PC-9 (cell line): ENCODE measurements around the gene SYT7. TPM values are rescaled to one million over a fixed set of nuclear protein-coding genes. Genes with fewer than 3 reads are reported as not detected.

ENCODE experiments used
- BruUV-seq: library from RNA; stranded (reverse); fragments of 400-500 nt; replicated peaks from 2 replicates; lab custom pipeline; 2021; lab: Mats Ljungman, UMichigan
- CTCF ChIA-PET: fragments of 300-600 bp; sonication (Branson Sonifier 250); formaldehyde crosslinking; loops from one replicate; lab custom pipeline; 2022; ENCODE audit warnings: antibody characterized with exemption; lab: Charles Lee
- POLR2A ChIA-PET: fragments of 300-600 bp; sonication (Branson Sonifier 250); formaldehyde crosslinking; loops from one replicate; lab custom pipeline; 2022; ENCODE audit warnings: antibody characterized with exemption; ENCODE audit not compliant: unreplicated experiment; lab: Charles Lee
- DNase-seq, 2 experiments: peaks; one replicate each; pipeline versions ENCODE4 v3.0.0 to v3.0.0-alpha.2; 2015 to 2022; ENCODE audit warnings: mixed read lengths in 1 of 2
- H2AFZ ChIP-seq: fragments of 200-600 bp; sonication (generic); 2 replicates; pipeline ENCODE4 v1.8.1; 2017; ENCODE audit warnings: antibody characterized with exemption
- H3F3A ChIP-seq: fragments of 200-600 bp; sonication (generic); 2 replicates; pipeline ENCODE4 v1.8.1; 2017; ENCODE audit warnings: antibody characterized with exemption, mild to moderate bottlenecking, low read depth; ENCODE audit not compliant: insufficient read depth
- H3K27ac ChIP-seq: fragments of 200-600 bp; sonication (generic); 2 replicates; pipeline ENCODE4 v1.6.1; 2016; ENCODE audit warnings: mixed run types
- H3K27me3 ChIP-seq: fragments of 200-600 bp; sonication (generic); 2 replicates; pipeline ENCODE4 v1.6.1; 2016; ENCODE audit warnings: low read depth, mixed run types; ENCODE audit not compliant: insufficient read depth
- H3K36me3 ChIP-seq: fragments of 200-600 bp; sonication (generic); 2 replicates; pipeline ENCODE4 v1.6.1; 2016; ENCODE audit warnings: low read depth, mixed run types
- H3K4me1 ChIP-seq: fragments of 200-600 bp; sonication (generic); replicated peaks from 2 replicates; pipeline ENCODE4 v1.6.1; 2016; ENCODE audit warnings: mixed run types; ENCODE audit not compliant: insufficient read depth
- H3K4me2 ChIP-seq: fragments of 200-600 bp; sonication (generic); 2 replicates; pipeline ENCODE4 v1.6.1; 2017; ENCODE audit warnings: mixed run types
- H3K4me3 ChIP-seq: fragments of 200-600 bp; sonication (generic); 2 replicates; pipeline ENCODE4 v1.6.1; 2016; ENCODE audit warnings: mixed run types
- H3K79me2 ChIP-seq: fragments of 200-600 bp; sonication (generic); 2 replicates; pipeline ENCODE4 v1.6.1; 2017; ENCODE audit warnings: low read depth, mixed run types
- H3K9me2 ChIP-seq: fragments of 200-600 bp; sonication (generic); 2 replicates; pipeline ENCODE4 v1.8.1; 2017; ENCODE audit warnings: mild to moderate bottlenecking; ENCODE audit not compliant: insufficient read depth
- H3K9me3 ChIP-seq: fragments of 200-600 bp; sonication (generic); 2 replicates; pipeline ENCODE4 v1.8.1; 2016; ENCODE audit warnings: low read depth; ENCODE audit not compliant: insufficient read depth
- H4K20me1 ChIP-seq: fragments of 200-600 bp; sonication (generic); 2 replicates; pipeline ENCODE4 v1.8.1; 2017; ENCODE audit not compliant: insufficient read depth
- EZH2 ChIP-seq: fragments of 200-600 bp; sonication (generic); IDR thresholded peaks from 2 replicates; pipeline ENCODE4 v1.8.0; 2017; ENCODE audit warnings: antibody characterized with exemption, low read depth
- intact Hi-C: fragments of 100-400 bp; cut with micrococcal nuclease; formaldehyde crosslinking; loops from one replicate; pipeline ENCODE4 v1.10.0; 2022; ENCODE audit not compliant: unreplicated experiment
- total RNA-seq: library from RNA; stranded (reverse); gene quantifications from 2 replicates; pipeline ENCODE4 v1.2.3, GENCODE V29; 2021
- TF ChIP-seq, protein P1 (sequence below): fragments of 200-600 bp; sonication (generic); conservative IDR thresholded peaks from 2 replicates; pipeline ENCODE4 v1.6.1; 2017; ENCODE audit warnings: mixed run types, antibody characterized with exemption, mild to moderate bottlenecking, moderate library complexity

Gene SYT7
- total RNA-seq, 1 experiment from 2014 or later: 4.0 TPM

DNA sequence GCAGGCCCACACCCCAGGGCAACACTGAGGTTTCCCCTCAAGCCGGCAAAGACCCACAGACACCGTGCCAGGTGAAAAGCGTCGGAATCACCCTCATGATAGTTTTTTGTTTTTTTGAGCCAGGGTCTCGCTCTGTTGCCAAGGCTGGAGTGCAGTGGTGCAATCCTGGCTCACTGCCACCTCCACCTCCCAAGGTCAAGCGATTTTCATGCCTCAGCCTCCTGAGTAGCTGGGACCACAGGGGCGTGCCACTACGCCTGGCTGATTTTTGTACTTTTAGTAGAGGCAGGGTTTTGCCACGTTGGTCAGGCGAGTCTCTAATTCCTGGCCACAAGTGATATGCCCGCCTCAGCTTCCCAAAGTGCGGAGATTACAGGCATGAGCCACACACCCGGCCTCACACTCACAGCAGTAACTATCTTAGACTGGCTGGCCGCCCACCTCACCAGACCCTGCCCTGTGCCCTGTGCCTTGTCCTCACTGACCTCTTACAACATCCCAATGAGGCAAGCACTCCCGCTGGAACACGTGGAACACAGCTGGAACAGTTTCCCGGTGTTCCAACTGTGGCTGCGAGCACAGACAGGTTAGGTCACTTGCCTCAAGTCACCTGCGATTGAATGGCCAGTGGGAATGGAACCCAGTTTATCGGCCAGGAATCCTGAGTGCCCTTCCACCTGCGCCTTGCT lies 51.2 kb downstream of the SYT7 start:
- BruUV-seq: no TSS peak
- H3K9me3 ChIP-seq: no peaks in the 10 kb centered on the region
- DNase-seq: no peak
- H3K4me1 ChIP-seq: no peaks in the 10 kb centered on the region
- H3K9me2 ChIP-seq: no peaks in the 10 kb centered on the region
- H2AFZ ChIP-seq: no peak overlapping the region
- H3K4me2 ChIP-seq: no peak overlapping the region
- H4K20me1 ChIP-seq: no peaks in the 10 kb centered on the region
- H3F3A ChIP-seq: no peaks in the 10 kb centered on the region
- no peaks in the 10 kb centered on the region for H3K79me2 ChIP-seq
- peaks cover 41% of the 10 kb centered on the region for H3K27me3 ChIP-seq
- POLR2A ChIA-PET: no interaction called here
- H3K27ac ChIP-seq: no peak overlapping the region
- H3K4me3 ChIP-seq: no peak overlapping the region
- H3K36me3 ChIP-seq: no peaks in the 10 kb centered on the region
- CTCF ChIA-PET: interaction anchor here (0.5 kb wide), 1 partner anchor 58 kb away, joined by 9 read pairs; no protein-coding TSS in a partner anchor
- intact Hi-C loops: loop anchor here (5.0 kb wide), 1 partner anchor 38 kb away; no protein-coding TSS in a partner anchor
- TF ChIP-seq, protein P1, sequence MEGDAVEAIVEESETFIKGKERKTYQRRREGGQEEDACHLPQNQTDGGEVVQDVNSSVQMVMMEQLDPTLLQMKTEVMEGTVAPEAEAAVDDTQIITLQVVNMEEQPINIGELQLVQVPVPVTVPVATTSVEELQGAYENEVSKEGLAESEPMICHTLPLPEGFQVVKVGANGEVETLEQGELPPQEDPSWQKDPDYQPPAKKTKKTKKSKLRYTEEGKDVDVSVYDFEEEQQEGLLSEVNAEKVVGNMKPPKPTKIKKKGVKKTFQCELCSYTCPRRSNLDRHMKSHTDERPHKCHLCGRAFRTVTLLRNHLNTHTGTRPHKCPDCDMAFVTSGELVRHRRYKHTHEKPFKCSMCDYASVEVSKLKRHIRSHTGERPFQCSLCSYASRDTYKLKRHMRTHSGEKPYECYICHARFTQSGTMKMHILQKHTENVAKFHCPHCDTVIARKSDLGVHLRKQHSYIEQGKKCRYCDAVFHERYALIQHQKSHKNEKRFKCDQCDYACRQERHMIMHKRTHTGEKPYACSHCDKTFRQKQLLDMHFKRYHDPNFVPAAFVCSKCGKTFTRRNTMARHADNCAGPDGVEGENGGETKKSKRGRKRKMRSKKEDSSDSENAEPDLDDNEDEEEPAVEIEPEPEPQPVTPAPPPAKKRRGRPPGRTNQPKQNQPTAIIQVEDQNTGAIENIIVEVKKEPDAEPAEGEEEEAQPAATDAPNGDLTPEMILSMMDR: no peak
- no peak for TF ChIP-seq EZH2

DNA sequence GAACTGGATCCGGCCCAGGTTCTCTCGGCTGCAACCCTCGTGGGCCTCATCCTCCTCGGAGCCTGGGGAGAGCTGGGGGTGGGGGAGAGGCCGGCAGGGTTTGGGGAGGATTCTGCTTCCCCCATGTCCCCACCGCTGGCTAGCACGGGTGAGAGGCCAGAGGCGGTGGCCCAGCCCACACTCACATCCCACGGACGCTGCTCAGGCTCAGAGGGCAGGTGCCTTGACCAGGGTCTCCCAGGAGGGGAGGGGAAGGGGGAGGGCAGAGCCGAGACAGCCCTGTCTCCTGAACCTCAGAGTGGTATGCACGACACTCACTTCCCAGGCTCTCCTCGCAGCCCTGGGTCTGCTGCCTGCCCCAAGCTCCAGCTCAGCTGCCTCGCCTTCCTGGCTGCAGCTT lies 52.8 kb downstream of the SYT7 start:
- BruUV-seq: no TSS peak

DNA sequence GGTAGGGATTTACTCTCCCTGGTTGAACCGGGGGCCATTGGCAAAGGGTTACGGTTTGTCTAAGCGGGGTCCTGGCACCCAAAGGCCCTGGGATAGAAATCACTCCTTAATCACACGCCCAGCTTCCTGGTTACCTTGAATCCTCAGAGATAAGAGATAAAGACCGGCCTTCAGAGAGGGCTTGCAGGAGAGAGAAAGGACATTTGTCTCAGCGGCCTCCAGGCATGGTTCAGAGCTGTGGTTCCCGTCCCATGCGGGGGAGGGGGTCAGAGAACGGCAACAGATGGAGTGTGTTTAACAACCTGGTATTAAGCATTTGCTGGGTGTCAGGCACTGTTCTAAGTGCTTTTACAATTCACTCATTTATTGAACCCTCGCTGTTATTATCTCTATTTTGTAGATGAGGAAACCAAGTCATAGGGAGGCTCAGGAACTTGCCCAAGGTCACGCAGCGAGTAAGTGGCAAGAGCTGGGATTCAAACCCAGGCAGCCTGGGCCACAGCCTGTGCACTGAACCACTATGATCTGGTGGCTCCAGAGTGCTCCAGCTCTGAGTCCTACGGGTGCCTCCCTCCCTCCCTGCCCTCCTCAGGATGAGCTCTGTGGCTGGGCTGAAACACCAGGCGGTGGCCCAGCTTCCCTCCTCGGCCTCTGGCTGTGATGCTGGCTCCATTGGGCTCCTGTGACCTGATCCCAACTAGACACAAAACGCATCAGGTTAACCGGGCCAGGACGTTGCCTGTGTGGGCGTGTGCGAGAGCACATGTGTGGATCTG lies 53.7 kb downstream of the SYT7 start:
- no peak overlapping the region for H3K4me3 ChIP-seq
- ChIA-PET CTCF (no interaction called here), POLR2A (no interaction called here)
- no peaks in the 10 kb centered on the region for H3K9me3 ChIP-seq
- H3K36me3 ChIP-seq: no peaks in the 10 kb centered on the region
- H3F3A ChIP-seq: no peaks in the 10 kb centered on the region
- TF ChIP-seq, protein P1: no peak
- no peak for TF ChIP-seq EZH2
- BruUV-seq: no TSS peak
- no peaks in the 10 kb centered on the region for H3K4me1 ChIP-seq
- no peaks in the 10 kb centered on the region for H3K9me2 ChIP-seq
- H3K27ac ChIP-seq: no peak overlapping the region
- intact Hi-C loops: no loop called here
- H3K27me3 ChIP-seq: peaks cover 27% of the 10 kb centered on the region
- H4K20me1 ChIP-seq: no peaks in the 10 kb centered on the region
- no peak for DNase-seq
- no peak overlapping the region for H2AFZ ChIP-seq
- H3K79me2 ChIP-seq: no peaks in the 10 kb centered on the region
- no peak overlapping the region for H3K4me2 ChIP-seq

More for the DNA sequence above, 52.8 kb downstream of the SYT7 start:
- intact Hi-C loops: no loop called here
- H3K27me3 ChIP-seq: peaks cover 31% of the 10 kb centered on the region
- H3K79me2 ChIP-seq: no peaks in the 10 kb centered on the region
- no peaks in the 10 kb centered on the region for H4K20me1 ChIP-seq
- no peak overlapping the region for H3K4me2 ChIP-seq
- H3K9me2 ChIP-seq: no peaks in the 10 kb centered on the region
- no peaks in the 10 kb centered on the region for H3F3A ChIP-seq
- CTCF ChIA-PET: no interaction called here
- POLR2A ChIA-PET: interaction anchor here (0.6 kb wide), 1 partner anchor 98 kb away, joined by 10 read pairs; the partner anchor contains the start of genes CPSF7 and SDHAF2
- no peaks in the 10 kb centered on the region for H3K9me3 ChIP-seq
- H3K36me3 ChIP-seq: no peaks in the 10 kb centered on the region
- H2AFZ ChIP-seq: no peak overlapping the region
- H3K4me1 ChIP-seq: no peaks in the 10 kb centered on the region
- no peak overlapping the region for H3K4me3 ChIP-seq
- no peak for DNase-seq
- TF ChIP-seq EZH2: no peak
- TF ChIP-seq, protein P1: no peak
- no peak overlapping the region for H3K27ac ChIP-seq
